Measurements from ENCODE around the gene IGF2R.
"Not testable (repeated sequence)": the region's sequence is repeated elsewhere in the genome, so short reads cannot be mapped to it uniquely, and the experiment has no call there.

The IGF2R gene

DNA sequence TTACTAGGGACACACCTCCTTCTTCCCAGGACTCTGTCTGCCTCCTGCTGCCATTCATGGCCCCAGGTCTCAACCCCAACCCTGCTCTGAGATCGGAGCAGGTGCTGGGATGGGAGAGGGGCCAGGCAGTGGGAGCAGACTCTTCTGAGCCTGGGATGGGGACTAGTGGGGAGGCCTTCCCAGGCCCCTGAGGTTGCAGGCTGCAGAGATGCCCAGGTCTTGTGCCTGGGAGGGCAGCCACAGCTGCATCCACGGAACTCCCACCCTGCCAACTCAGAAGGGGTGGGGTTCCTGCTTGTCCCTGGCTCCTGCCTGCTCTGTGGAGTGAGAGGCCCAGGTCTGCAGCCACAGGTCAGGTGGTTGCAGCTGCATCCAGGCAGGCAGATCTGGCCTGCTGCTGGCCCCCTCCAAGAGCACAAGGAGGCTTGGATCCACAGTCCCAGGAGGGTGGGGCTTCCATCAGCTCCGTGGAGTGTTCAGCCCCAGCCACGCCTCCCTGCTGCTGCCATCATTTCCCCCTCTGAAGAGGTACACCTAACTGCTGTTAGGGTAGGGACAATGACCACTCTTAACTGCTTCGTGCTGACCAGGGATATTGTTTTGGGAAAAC, 149.8 kb downstream of the IGF2R start:
- Histone ChIP-seq H3K36me3 (replicated peaks) (no peaks in the 10 kb centered on the region), H3K4me1 (no peaks in the 10 kb centered on the region), H3K27me3 (ENCODE audit: low read depth) (no peaks in the 10 kb centered on the region), H3K9me3 (peaks cover 6% of the 10 kb centered on the region; the same call in 1 of the 2 replicates), H3K4me3 (no peak overlapping the region)
- DNase-seq (ENCODE audit: low spot score in 2 of 2) = no peak
- in situ Hi-C loops (cut with MboI; ENCODE audit: low sequenced_read_pairs) = no loop called here

GRCh38 chr6:160120087-160120486, 151.2 kb downstream of the IGF2R start:
- in situ Hi-C loops (cut with MboI; ENCODE audit: low sequenced_read_pairs) = no loop called here
- Histone ChIP-seq H3K4me1 (no peaks in the 10 kb centered on the region), H3K9me3 (peaks cover 6% of the 10 kb centered on the region; the same call in 1 of the 2 replicates), H3K4me3 (no peak overlapping the region), H3K27me3 (ENCODE audit: low read depth) (no peaks in the 10 kb centered on the region), H3K36me3 (replicated peaks) (no peaks in the 10 kb centered on the region)
- no peak for DNase-seq (ENCODE audit: low spot score in 2 of 2)

- Histone ChIP-seq H3K4me3 (no peak within 1 kb of the TSS), H3K4me1 (no peaks in the 10 kb centered on the region), H3K27me3 (ENCODE audit: low read depth) (no peaks in the 10 kb centered on the region), H3K9me3 (peaks cover 6% of the 10 kb centered on the region; the same call in 1 of the 2 replicates), H3K36me3 (replicated peaks) (no peaks in the 10 kb centered on the region)
- no peak for DNase-seq (ENCODE audit: low spot score in 2 of 2)
- in situ Hi-C loops (cut with MboI; ENCODE audit: low sequenced_read_pairs) = no loop called here
These were observed 152.7 kb downstream of the IGF2R start, which contains the start of gene SLC22A1 for GRCh38 chr6:160121558-160121957. Gene SLC22A1 (plus strand): TSS chr6:160121815. CDS start chr6:160121936, 121 bp downstream.

DNA sequence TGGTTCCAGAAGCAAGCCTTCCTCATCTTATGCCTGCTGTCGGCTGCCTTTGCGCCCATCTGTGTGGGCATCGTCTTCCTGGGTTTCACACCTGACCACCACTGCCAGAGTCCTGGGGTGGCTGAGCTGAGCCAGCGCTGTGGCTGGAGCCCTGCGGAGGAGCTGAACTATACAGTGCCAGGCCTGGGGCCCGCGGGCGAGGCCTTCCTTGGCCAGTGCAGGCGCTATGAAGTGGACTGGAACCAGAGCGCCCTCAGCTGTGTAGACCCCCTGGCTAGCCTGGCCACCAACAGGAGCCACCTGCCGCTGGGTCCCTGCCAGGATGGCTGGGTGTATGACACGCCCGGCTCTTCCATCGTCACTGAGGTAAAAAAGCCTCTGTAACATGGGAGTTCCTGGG, 153.1 kb downstream of the IGF2R start:
- Histone ChIP-seq H3K4me1 (no peaks in the 10 kb centered on the region), H3K27me3 (ENCODE audit: low read depth) (no peaks in the 10 kb centered on the region), H3K36me3 (replicated peaks) (no peaks in the 10 kb centered on the region), H3K4me3 (no peak overlapping the region), H3K9me3 (peaks cover 6% of the 10 kb centered on the region; the same call in 1 of the 2 replicates)
- in situ Hi-C loops (cut with MboI; ENCODE audit: low sequenced_read_pairs) = no loop called here
- DNase-seq (ENCODE audit: low spot score in 2 of 2) = no peak

- H3K4me1 ChIP-seq = no peaks in the 10 kb centered on the region
- no peak overlapping the region for H3K4me3 ChIP-seq
- H3K36me3 ChIP-seq (replicated peaks) = no peaks in the 10 kb centered on the region
- peaks cover 6% of the 10 kb centered on the region; the same call in 1 of the 2 replicates for H3K9me3 ChIP-seq
- in situ Hi-C loops (cut with MboI; ENCODE audit: low sequenced_read_pairs) = no loop called here
- no peaks in the 10 kb centered on the region for H3K27me3 ChIP-seq (ENCODE audit: low read depth)
- no peak for DNase-seq (ENCODE audit: low spot score in 2 of 2)
These were observed 153.9 kb downstream of the IGF2R start for GRCh38 chr6:160122744-160123143.

DNA sequence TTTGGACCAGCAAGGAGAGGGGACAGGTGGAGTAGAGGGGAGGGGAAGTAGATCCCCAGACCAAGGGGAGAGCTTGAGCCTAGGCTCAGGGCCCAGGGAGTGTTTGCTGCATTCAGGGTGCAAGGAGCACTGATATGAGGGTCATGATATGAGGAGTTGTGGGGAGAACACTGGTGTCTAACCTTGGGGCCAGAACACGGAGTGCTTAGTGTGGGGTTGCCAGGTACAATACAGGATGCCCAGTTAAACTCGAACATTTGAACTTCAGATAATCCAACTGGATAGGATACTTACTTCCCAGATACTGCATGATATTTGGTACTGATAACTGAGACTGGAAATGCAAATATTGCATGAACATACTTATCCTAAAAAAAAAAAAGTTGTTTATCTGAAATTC, 155.1 kb downstream of the IGF2R start:
- H3K9me3 ChIP-seq = no peaks in the 10 kb centered on the region

DNA sequence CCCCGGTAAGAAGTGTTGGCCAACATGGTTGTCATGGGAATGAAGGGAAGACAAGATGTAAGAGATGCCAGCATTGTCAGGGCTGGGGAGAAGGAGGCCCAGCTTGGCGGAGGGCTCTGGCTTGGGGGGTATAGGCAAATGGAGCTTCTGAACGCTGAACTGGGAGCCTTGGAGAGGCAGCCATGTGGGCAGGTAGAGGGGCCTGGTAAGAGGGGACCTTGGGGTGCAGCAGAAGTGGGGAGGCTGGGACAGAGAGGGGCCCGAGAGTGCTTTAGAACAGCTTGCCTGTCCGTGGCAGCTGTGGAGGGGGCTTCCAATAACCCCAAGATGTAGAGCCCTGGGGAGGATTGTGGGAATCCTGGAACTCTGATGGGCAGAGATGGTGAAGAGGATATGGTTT, 155.7 kb downstream of the IGF2R start:
- in situ Hi-C loops (cut with MboI; ENCODE audit: low sequenced_read_pairs) = no loop called here
- H3K9me3 ChIP-seq = no peaks in the 10 kb centered on the region
- H3K4me3 ChIP-seq = no peak overlapping the region
- no peaks in the 10 kb centered on the region for H3K27me3 ChIP-seq (ENCODE audit: low read depth)
- no peak for DNase-seq (ENCODE audit: low spot score in 2 of 2)
- no peaks in the 10 kb centered on the region for H3K36me3 ChIP-seq (replicated peaks)
- H3K4me1 ChIP-seq = no peaks in the 10 kb centered on the region

More for the DNA sequence above, 155.1 kb downstream of the IGF2R start:
- Histone ChIP-seq H3K4me1 (no peaks in the 10 kb centered on the region), H3K4me3 (no peak overlapping the region), H3K27me3 (ENCODE audit: low read depth) (no peaks in the 10 kb centered on the region), H3K36me3 (replicated peaks) (no peaks in the 10 kb centered on the region)
- DNase-seq (ENCODE audit: low spot score in 2 of 2) = no peak
- in situ Hi-C loops (cut with MboI; ENCODE audit: low sequenced_read_pairs) = no loop called here

DNA sequence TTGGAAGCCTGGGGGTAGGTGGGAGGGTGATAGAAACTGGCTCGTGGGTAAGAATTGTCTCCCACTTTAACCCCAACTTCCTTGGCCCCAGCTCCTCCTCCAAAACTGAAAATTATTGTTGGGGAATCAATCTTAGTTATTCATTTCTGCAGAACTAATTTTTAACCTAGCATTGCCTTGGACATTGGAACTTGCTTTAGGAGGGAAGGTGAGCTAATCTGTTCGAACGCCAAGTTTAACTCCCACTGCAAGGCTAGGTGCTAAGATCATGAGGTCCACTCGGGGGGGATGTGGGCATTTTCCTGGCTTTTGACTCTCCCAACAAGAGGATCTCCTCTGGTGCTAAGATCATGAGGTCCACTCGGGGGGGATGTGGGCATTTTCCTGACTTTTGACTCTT, 156.2 kb downstream of the IGF2R start:
- H3K4me3 ChIP-seq; DNase-seq (ENCODE audit: low spot score in 2 of 2); H3K36me3 ChIP-seq (replicated peaks); H3K27me3 ChIP-seq (ENCODE audit: low read depth); in situ Hi-C loops (cut with MboI; ENCODE audit: low sequenced_read_pairs); H3K9me3 ChIP-seq; H3K4me1 ChIP-seq: not testable (repeated sequence)

- Histone ChIP-seq H3K36me3 (replicated peaks) (no peaks in the 10 kb centered on the region), H3K4me3 (no peak overlapping the region), H3K9me3 (no peaks in the 10 kb centered on the region), H3K4me1 (no peaks in the 10 kb centered on the region), H3K27me3 (ENCODE audit: low read depth) (no peaks in the 10 kb centered on the region)
- in situ Hi-C loops (cut with MboI; ENCODE audit: low sequenced_read_pairs) = no loop called here
- DNase-seq (ENCODE audit: low spot score in 2 of 2) = no peak
These were observed 158.6 kb downstream of the IGF2R start for GRCh38 chr6:160127270-160128124.

GRCh38 chr6:160128125-160128683, 159.3 kb downstream of the IGF2R start:
- Histone ChIP-seq H3K36me3 (replicated peaks) (no peaks in the 10 kb centered on the region), H3K9me3 (no peaks in the 10 kb centered on the region), H3K27me3 (ENCODE audit: low read depth) (no peaks in the 10 kb centered on the region), H3K4me1 (no peaks in the 10 kb centered on the region), H3K4me3 (no peak overlapping the region)
- in situ Hi-C loops (cut with MboI; ENCODE audit: low sequenced_read_pairs) = no loop called here
- no peak for DNase-seq (ENCODE audit: low spot score in 2 of 2)

- Histone ChIP-seq H3K4me1 (no peaks in the 10 kb centered on the region), H3K9me3 (no peaks in the 10 kb centered on the region), H3K4me3 (no peak overlapping the region), H3K36me3 (replicated peaks) (no peaks in the 10 kb centered on the region), H3K27me3 (ENCODE audit: low read depth) (no peaks in the 10 kb centered on the region)
- in situ Hi-C loops (cut with MboI; ENCODE audit: low sequenced_read_pairs) = no loop called here
- no peak for DNase-seq (ENCODE audit: low spot score in 2 of 2)
These were observed 160.1 kb downstream of the IGF2R start for GRCh38 chr6:160128879-160129516.

- Histone ChIP-seq H3K36me3 (replicated peaks) (no peaks in the 10 kb centered on the region), H3K27me3 (ENCODE audit: low read depth) (no peaks in the 10 kb centered on the region), H3K9me3 (no peaks in the 10 kb centered on the region), H3K4me1 (no peaks in the 10 kb centered on the region), H3K4me3 (no peak overlapping the region)
- in situ Hi-C loops (cut with MboI; ENCODE audit: low sequenced_read_pairs) = no loop called here
- no peak for DNase-seq (ENCODE audit: low spot score in 2 of 2)
These were observed 161.2 kb downstream of the IGF2R start for GRCh38 chr6:160129881-160130615.

GRCh38 chr6:160130729-160131484, 162.0 kb downstream of the IGF2R start:
- Histone ChIP-seq H3K9me3 (no peaks in the 10 kb centered on the region), H3K36me3 (replicated peaks) (no peaks in the 10 kb centered on the region), H3K27me3 (ENCODE audit: low read depth) (no peaks in the 10 kb centered on the region), H3K4me3 (no peak overlapping the region), H3K4me1 (no peaks in the 10 kb centered on the region)
- in situ Hi-C loops (cut with MboI; ENCODE audit: low sequenced_read_pairs) = no loop called here
- DNase-seq (ENCODE audit: low spot score in 2 of 2) = no peak

Measured in HAP-1 (cell line).